Neural progenitor cell (in vitro differentiated cells): ENCODE results near the gene PRKCH.

Experiments used
- EZH2phosphoT487 ChIP-seq: fragments of 200-600 bp; sonication (generic); IDR thresholded peaks from 2 replicates; pipeline ENCODE4 v1.6.1; 2017; ENCODE audit warnings: antibody characterized with exemption
- TF ChIP-seq, protein P1 (sequence below): fragments of 200-600 bp; sonication (generic); IDR thresholded peaks from 2 replicates; pipeline ENCODE4 v1.5.1; 2017; ENCODE audit warnings: antibody characterized with exemption, mild to moderate bottlenecking

DNA sequence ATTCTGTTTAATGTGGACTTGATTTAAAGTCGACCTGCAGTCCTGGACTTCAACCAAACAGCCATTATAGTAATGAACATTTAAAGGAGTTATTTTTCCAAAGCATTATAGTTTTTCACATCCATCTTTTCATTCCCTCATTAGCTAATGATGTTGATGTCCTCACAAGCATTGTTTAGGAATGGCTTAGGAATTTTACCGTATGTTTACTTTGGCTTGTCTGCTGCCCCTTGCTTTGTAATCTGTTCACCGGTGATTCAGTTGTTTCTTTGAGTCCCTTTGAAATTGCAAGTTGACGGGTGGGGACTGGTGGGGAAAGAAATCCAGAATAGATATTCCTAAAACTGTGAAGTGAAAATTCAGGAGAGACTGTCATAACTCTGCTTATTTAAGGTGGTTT, 25.4 kb downstream of the PRKCH start:
- TF ChIP-seq, protein P1, sequence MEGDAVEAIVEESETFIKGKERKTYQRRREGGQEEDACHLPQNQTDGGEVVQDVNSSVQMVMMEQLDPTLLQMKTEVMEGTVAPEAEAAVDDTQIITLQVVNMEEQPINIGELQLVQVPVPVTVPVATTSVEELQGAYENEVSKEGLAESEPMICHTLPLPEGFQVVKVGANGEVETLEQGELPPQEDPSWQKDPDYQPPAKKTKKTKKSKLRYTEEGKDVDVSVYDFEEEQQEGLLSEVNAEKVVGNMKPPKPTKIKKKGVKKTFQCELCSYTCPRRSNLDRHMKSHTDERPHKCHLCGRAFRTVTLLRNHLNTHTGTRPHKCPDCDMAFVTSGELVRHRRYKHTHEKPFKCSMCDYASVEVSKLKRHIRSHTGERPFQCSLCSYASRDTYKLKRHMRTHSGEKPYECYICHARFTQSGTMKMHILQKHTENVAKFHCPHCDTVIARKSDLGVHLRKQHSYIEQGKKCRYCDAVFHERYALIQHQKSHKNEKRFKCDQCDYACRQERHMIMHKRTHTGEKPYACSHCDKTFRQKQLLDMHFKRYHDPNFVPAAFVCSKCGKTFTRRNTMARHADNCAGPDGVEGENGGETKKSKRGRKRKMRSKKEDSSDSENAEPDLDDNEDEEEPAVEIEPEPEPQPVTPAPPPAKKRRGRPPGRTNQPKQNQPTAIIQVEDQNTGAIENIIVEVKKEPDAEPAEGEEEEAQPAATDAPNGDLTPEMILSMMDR: no peak
- no peak for TF ChIP-seq EZH2phosphoT487
